Measurements from ENCODE around the gene CDC37. TPM values are rescaled to one million over a fixed set of nuclear protein-coding genes. Genes with fewer than 3 reads are reported as not detected.
"Not testable (repeated sequence)": the region's sequence is repeated elsewhere in the genome, so short reads cannot be mapped to it uniquely, and the experiment has no call there.

Gene CDC37
- total RNA-seq, 1 experiment from 2014 or later: 260 TPM

DNA sequence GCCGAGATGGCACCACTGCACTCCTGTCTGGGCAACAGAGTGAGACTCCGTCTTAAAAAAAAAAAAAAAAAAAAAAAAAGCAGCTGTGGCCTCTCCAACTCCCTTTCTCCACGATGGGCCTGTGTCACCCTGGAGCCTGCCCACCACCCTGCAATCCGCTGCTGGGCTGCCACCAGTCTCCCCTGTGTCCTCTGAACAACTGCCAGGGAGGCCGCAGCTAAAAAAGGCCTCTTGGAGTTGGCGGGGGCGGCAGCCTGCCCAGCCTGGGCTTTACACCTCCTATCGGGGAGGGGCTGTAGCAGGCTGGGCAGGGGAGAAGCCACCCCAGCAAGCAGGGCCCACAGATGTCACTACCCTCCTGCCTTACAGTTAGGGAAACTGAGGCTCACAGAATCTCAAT, 3.5 kb downstream of the CDC37 start:
- Histone ChIP-seq H4K20me1 (ENCODE audit: insufficient read depth) (peaks cover 16% of the 10 kb centered on the region; the same call in 1 of the 2 replicates), H3K4me3 (replicated peaks in 1 of 2; ENCODE audit: low read depth in 1 of 2, low read length in 2 of 2) (no peak overlapping the region), H3K9ac (ENCODE audit: low read length) (no peak overlapping the region), H3K4me2 (ENCODE audit: low read length) (no peak overlapping the region), H3K9me2 (ENCODE audit: insufficient read depth) (no peaks in the 10 kb centered on the region), H3K4me1 (ENCODE audit: control insufficient read depth in 1 of 2, insufficient read depth in 2 of 2, low read length in 2 of 2) (peaks cover 11 to 34% of the 10 kb centered on the region in 2 experiments), H3K9me3 (ENCODE audit: control insufficient read depth in 1 of 2, insufficient read depth in 1 of 2, low read depth in 1 of 2, low read length in 2 of 2) (no peaks in the 10 kb centered on the region), H3K36me3 (ENCODE audit: control insufficient read depth in 1 of 2, insufficient read depth in 2 of 2, low read length in 2 of 2) (peaks cover 15 to 38% of the 10 kb centered on the region in 2 experiments), H3K79me2 (ENCODE audit: insufficient read depth, low read length) (peaks cover 81% of the 10 kb centered on the region), H3K27me3 (ENCODE audit: insufficient read depth, low read length) (no peaks in the 10 kb centered on the region), H2AFZ (ENCODE audit: low read depth, low read length, poor library complexity, severe bottlenecking) (no peak overlapping the region), H3K27ac (ENCODE audit: low read depth, low read length) (no peak overlapping the region)
- no TSS peak for BruUV-seq (replicated peaks)
- intact Hi-C loops (cut with micrococcal nuclease): loop anchor here (5.0 kb wide), 2 partner anchors 77 to 167 kb away; partner anchors contain the start of genes CDKN2D and KRI1
- ATAC-seq (no peak), DNase-seq (ENCODE audit: low read depth, low spot score) (no peak)
- ChIA-PET CTCF (interaction anchor here (0.9 kb wide), 1 partner anchor 11 kb away, joined by 3 read pairs; no protein-coding TSS in a partner anchor), POLR2A (no interaction called here), RAD21 (ENCODE audit: low non-redundant PET in 1 of 2, low total read pairs in 2 of 2, uncharacterized antibody in 2 of 2, unreplicated experiment in 2 of 2) (no interaction called here)
- TF ChIP-seq EGR1 (IDR thresholded peaks at IDR 0.05; ENCODE audit: low read depth) (no peak), FOSL1 (IDR thresholded peaks at IDR 0.05; ENCODE audit: low read depth) (no peak), POLR2A (IDR thresholded peaks at IDR 0.05; ENCODE audit: borderline replicate concordance, extremely low read depth, insufficient read depth, insufficient read length) (no peak), SP1 (IDR thresholded peaks at IDR 0.05; ENCODE audit: low read depth) (no peak), EZH2 (IDR thresholded peaks at IDR 0.05) (no peak)
- TF ChIP-seq, protein P1, sequence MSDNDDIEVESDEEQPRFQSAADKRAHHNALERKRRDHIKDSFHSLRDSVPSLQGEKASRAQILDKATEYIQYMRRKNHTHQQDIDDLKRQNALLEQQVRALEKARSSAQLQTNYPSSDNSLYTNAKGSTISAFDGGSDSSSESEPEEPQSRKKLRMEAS (IDR thresholded peaks at IDR 0.05): no peak
- TF ChIP-seq, protein P2, sequence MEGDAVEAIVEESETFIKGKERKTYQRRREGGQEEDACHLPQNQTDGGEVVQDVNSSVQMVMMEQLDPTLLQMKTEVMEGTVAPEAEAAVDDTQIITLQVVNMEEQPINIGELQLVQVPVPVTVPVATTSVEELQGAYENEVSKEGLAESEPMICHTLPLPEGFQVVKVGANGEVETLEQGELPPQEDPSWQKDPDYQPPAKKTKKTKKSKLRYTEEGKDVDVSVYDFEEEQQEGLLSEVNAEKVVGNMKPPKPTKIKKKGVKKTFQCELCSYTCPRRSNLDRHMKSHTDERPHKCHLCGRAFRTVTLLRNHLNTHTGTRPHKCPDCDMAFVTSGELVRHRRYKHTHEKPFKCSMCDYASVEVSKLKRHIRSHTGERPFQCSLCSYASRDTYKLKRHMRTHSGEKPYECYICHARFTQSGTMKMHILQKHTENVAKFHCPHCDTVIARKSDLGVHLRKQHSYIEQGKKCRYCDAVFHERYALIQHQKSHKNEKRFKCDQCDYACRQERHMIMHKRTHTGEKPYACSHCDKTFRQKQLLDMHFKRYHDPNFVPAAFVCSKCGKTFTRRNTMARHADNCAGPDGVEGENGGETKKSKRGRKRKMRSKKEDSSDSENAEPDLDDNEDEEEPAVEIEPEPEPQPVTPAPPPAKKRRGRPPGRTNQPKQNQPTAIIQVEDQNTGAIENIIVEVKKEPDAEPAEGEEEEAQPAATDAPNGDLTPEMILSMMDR (IDR thresholded peaks at IDR 0.05 in 2 of 3, conservative IDR thresholded peaks at IDR 0.05 in 1 of 3; ENCODE audit: borderline replicate concordance in 1 of 3, insufficient read depth in 1 of 3, low read depth in 2 of 3, low read length in 2 of 3): no peak

DNA sequence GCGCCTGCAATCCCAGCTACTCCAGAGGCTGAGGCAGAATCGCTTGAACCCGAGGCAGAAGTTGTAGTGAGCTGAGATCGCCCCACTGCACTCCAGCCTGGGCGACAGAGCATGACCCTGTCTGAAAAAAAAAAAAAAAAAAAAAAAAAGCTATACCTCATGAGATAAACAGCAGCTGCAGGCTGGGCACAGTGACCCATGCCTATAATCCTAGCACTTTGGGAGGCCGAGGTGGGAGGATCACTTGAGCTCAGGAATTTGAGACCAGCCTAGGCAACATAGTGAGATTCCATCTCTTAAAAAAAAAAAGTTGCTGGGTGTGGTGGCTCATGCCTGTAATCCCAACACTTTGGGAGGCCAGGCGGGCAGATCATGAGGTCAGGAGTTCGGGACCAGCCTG, 4.0 kb downstream of the CDC37 start:
- intact Hi-C loops (cut with micrococcal nuclease); ATAC-seq; H3K9me3 ChIP-seq (ENCODE audit: control insufficient read depth in 1 of 2, insufficient read depth in 1 of 2, low read depth in 1 of 2, low read length in 2 of 2); H3K27ac ChIP-seq (ENCODE audit: low read depth, low read length); H3K9me2 ChIP-seq (ENCODE audit: insufficient read depth); DNase-seq (ENCODE audit: low read depth, low spot score); CTCF ChIA-PET; H3K9ac ChIP-seq (ENCODE audit: low read length); H3K27me3 ChIP-seq (ENCODE audit: insufficient read depth, low read length); BruUV-seq (replicated peaks); H3K4me3 ChIP-seq (replicated peaks in 1 of 2; ENCODE audit: low read depth in 1 of 2, low read length in 2 of 2); H2AFZ ChIP-seq (ENCODE audit: low read depth, low read length, poor library complexity, severe bottlenecking); H3K4me2 ChIP-seq (ENCODE audit: low read length); RAD21 ChIA-PET (ENCODE audit: low non-redundant PET in 1 of 2, low total read pairs in 2 of 2, uncharacterized antibody in 2 of 2, unreplicated experiment in 2 of 2); POLR2A ChIA-PET: not testable (repeated sequence)
- H4K20me1 ChIP-seq (ENCODE audit: insufficient read depth): peaks cover 16% of the 10 kb centered on the region; the same call in 1 of the 2 replicates
- H3K79me2 ChIP-seq (ENCODE audit: insufficient read depth, low read length): peaks cover 83% of the 10 kb centered on the region
- peaks cover 17 to 41% of the 10 kb centered on the region in 2 experiments for H3K36me3 ChIP-seq (ENCODE audit: control insufficient read depth in 1 of 2, insufficient read depth in 2 of 2, low read length in 2 of 2)
- peaks cover 11 to 29% of the 10 kb centered on the region in 2 experiments for H3K4me1 ChIP-seq (ENCODE audit: control insufficient read depth in 1 of 2, insufficient read depth in 2 of 2, low read length in 2 of 2)
